ENCODE measurements around the gene GPD1.

DNA sequence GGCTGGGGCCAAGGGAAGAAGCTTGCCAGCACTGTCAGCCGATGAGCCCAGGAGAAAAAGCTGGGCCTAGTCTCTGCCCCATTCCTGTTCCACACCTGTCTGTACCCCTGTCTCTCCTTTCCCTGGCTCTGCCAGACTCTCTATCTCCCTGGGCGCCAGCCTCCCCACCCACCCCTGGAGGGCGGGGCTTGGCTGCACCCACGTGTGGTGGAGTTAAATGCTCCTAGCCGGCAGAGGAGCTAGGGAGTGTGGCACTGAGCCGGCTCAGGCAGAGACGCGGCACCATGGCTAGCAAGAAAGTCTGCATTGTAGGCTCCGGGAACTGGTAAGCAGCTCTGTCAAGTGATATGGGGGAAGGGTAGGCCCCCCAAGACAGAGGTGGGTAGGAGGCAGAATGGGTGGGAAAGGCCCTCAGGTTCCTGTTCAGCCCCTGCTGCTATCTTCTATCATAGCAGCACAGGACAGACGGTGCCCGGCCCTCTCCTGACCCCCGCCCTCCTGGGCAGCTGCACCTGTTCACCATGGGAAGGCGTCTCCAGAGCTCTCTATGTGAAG, at the start of gene GPD1:
- TF ChIP-seq, protein P1, sequence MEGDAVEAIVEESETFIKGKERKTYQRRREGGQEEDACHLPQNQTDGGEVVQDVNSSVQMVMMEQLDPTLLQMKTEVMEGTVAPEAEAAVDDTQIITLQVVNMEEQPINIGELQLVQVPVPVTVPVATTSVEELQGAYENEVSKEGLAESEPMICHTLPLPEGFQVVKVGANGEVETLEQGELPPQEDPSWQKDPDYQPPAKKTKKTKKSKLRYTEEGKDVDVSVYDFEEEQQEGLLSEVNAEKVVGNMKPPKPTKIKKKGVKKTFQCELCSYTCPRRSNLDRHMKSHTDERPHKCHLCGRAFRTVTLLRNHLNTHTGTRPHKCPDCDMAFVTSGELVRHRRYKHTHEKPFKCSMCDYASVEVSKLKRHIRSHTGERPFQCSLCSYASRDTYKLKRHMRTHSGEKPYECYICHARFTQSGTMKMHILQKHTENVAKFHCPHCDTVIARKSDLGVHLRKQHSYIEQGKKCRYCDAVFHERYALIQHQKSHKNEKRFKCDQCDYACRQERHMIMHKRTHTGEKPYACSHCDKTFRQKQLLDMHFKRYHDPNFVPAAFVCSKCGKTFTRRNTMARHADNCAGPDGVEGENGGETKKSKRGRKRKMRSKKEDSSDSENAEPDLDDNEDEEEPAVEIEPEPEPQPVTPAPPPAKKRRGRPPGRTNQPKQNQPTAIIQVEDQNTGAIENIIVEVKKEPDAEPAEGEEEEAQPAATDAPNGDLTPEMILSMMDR (IDR thresholded peaks at IDR 0.05) = no peak
- TF ChIP-seq EZH2phosphoT487 (IDR thresholded peaks at IDR 0.05) = no peak
